ENCODE results near the gene CMTM8.

The CMTM8 gene

DNA sequence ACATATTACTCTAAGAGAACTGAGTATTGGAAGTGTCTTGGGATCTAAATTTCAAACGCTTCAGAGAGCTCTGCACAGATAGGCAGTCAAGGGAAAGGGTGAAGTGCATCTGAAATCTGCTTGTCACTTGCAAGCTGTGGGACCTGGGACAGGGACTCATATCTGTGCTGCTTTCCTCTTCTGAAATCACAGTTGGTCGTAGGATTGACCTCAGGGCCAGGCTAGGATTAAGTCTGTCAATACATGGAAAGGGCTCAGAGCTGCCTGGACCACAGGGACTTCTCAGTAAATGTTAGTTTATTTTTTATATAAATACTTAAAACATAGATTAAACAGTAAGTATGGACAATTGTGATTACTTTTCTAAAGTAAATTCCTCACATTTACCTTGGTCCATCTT lies 78.5 kb downstream of the CMTM8 start:
- TF ChIP-seq, protein P1, sequence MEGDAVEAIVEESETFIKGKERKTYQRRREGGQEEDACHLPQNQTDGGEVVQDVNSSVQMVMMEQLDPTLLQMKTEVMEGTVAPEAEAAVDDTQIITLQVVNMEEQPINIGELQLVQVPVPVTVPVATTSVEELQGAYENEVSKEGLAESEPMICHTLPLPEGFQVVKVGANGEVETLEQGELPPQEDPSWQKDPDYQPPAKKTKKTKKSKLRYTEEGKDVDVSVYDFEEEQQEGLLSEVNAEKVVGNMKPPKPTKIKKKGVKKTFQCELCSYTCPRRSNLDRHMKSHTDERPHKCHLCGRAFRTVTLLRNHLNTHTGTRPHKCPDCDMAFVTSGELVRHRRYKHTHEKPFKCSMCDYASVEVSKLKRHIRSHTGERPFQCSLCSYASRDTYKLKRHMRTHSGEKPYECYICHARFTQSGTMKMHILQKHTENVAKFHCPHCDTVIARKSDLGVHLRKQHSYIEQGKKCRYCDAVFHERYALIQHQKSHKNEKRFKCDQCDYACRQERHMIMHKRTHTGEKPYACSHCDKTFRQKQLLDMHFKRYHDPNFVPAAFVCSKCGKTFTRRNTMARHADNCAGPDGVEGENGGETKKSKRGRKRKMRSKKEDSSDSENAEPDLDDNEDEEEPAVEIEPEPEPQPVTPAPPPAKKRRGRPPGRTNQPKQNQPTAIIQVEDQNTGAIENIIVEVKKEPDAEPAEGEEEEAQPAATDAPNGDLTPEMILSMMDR (IDR thresholded peaks at IDR 0.05; ENCODE audit: low read depth, low read length): no peak
- TF ChIP-seq, protein P2, sequence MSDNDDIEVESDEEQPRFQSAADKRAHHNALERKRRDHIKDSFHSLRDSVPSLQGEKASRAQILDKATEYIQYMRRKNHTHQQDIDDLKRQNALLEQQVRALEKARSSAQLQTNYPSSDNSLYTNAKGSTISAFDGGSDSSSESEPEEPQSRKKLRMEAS (IDR thresholded peaks at IDR 0.05; ENCODE audit: low read depth, low read length): no peak
- TF ChIP-seq POLR2A (IDR thresholded peaks at IDR 0.05; ENCODE audit: extremely low read depth, insufficient read length) (no peak), MYC (IDR thresholded peaks at IDR 0.05; ENCODE audit: low read depth, low read length) (no peak)
- DNase-seq (ENCODE audit: low read depth): no peak
- no peak overlapping the region for H3K4me3 ChIP-seq (ENCODE audit: low read depth, low read length)

DNA sequence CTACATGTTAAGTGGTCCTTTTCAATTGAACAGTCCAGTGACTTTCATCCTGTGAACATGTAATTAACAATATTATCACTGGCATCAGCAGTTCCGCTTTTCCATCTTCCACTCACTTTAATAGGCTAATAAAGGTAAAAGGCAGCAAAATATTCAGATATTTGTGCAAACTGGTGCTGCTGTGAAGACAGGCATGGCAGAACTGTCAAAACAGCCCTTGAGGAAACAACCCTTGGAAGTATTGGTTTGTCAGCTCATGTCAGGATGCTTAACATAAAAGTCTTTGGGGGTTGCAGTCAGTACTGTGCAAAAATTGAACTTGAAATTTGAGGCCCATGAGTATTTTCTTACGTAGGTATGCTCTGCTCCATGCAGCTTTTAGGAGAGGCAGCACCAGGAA lies 81.1 kb downstream of the CMTM8 start:
- H3K4me3 ChIP-seq (ENCODE audit: low read depth, low read length): no peak overlapping the region
- TF ChIP-seq, protein P1 (IDR thresholded peaks at IDR 0.05; ENCODE audit: low read depth, low read length): no peak
- TF ChIP-seq, protein P2 (IDR thresholded peaks at IDR 0.05; ENCODE audit: low read depth, low read length): no peak
- TF ChIP-seq POLR2A (IDR thresholded peaks at IDR 0.05; ENCODE audit: extremely low read depth, insufficient read length): no peak
- TF ChIP-seq MYC (IDR thresholded peaks at IDR 0.05; ENCODE audit: low read depth, low read length): no peak
- DNase-seq (ENCODE audit: low read depth): no peak

DNA sequence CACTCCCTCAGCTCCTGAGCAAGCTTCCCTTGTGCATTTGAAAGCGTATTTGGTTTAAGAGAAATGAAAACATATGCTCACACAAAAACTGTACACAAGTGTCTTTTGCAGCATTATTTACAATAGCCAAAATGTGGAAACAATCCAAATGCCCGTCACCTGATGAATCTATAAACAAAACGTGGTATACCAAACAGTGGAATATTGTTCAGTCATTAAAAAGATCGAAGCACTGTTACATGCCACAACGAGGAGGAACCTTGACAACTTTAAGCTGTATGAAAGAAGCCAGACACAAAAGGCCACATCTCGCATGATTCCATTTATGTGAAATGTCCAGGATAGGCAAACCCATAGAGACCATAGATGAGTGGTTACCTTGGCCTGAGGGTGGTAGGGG lies 81.6 kb downstream of the CMTM8 start:
- H3K4me3 ChIP-seq (ENCODE audit: low read depth, low read length): no peak overlapping the region
- no peak for TF ChIP-seq POLR2A (IDR thresholded peaks at IDR 0.05; ENCODE audit: extremely low read depth, insufficient read length)
- TF ChIP-seq, protein P1 (IDR thresholded peaks at IDR 0.05; ENCODE audit: low read depth, low read length): no peak
- TF ChIP-seq MYC (IDR thresholded peaks at IDR 0.05; ENCODE audit: low read depth, low read length): no peak
- TF ChIP-seq, protein P2 (IDR thresholded peaks at IDR 0.05; ENCODE audit: low read depth, low read length): no peak
- no peak for DNase-seq (ENCODE audit: low read depth)

DNA sequence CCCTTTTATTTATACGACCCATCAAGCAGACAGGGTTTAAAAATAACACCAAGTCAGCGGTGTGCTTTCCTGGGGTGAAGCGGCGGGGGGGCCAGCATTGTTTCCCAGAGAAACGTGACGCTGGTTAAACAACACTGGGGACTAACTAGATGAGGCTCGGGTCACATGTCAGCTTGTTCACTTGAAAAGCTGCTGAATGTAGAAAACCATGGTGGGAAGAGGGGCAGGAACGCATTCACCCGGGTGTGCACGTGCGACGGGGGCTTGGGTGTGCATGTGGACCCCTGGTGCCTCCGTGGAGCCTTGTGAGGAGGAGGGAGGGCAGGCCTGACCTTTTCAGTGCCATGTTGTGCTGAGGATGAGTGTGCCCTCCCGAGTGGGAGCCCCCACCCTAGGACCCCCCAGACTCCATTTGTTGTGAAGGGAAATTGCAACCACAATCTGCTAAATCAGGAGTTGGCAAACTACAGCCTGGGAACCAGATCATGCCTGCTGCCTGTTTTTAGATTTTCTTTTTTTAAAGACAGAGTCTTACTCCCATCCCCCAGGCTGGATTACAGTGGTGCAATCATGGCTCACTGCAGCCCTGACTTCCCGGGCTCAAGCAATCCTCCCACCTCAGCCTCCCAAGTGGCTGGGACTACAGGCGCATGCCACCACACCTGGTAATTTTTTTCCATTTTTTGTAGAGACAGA lies 82.8 kb downstream of the CMTM8 start:
- H3K4me3 ChIP-seq (ENCODE audit: low read depth, low read length): no peak overlapping the region
- no peak for DNase-seq (ENCODE audit: low read depth)

DNA sequence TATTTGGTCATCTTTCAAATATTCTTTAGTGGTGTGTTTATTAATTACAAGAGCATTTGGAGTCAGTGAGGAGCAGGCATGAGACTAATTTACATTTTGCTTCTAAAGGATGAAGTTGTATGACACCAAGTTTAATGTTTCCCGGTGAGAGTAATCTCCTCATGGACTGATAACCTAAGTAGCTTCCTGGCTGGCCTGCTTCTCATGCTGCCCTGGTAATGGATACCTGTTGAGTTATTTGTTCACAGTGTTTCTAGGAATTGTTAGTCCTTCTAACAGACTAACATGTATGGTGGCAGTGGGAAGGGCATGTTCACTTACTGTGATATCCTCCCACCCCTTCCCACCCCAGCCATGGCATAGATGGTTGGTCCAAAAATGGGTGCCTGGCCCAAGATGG lies 83.8 kb downstream of the CMTM8 start:
- TF ChIP-seq, protein P1 (IDR thresholded peaks at IDR 0.05; ENCODE audit: low read depth, low read length): no peak
- TF ChIP-seq, protein P2 (IDR thresholded peaks at IDR 0.05; ENCODE audit: low read depth, low read length): no peak
- TF ChIP-seq POLR2A (IDR thresholded peaks at IDR 0.05; ENCODE audit: extremely low read depth, insufficient read length) (no peak), MYC (IDR thresholded peaks at IDR 0.05; ENCODE audit: low read depth, low read length) (no peak)
- no peak for DNase-seq (ENCODE audit: low read depth)
- H3K4me3 ChIP-seq (ENCODE audit: low read depth, low read length): no peak overlapping the region

More for the DNA sequence above, 82.8 kb downstream of the CMTM8 start:
- TF ChIP-seq, protein P2 (IDR thresholded peaks at IDR 0.05; ENCODE audit: low read depth, low read length): no peak
- TF ChIP-seq, protein P1 (IDR thresholded peaks at IDR 0.05; ENCODE audit: low read depth, low read length): no peak
- TF ChIP-seq MYC (IDR thresholded peaks at IDR 0.05; ENCODE audit: low read depth, low read length) (no peak), POLR2A (IDR thresholded peaks at IDR 0.05; ENCODE audit: extremely low read depth, insufficient read length) (no peak)

Data from NB4 (cell line).